Medulla oblongata (tissue), 1 donor: ENCODE measurements around the gene CD79A.

ENCODE experiments used
- DNase-seq: peaks from one replicate; pipeline ENCODE4 v3.0.0-alpha.2; 2015; ENCODE audit errors: extremely low spot score

Gene CD79A

GRCh38 chr19:41876847-41877832 is at the start of gene CD79A:
CD79A (plus strand) TSS chr19:41877279; CDS start chr19:41877305, 26 bp downstream.
- no peak for DNase-seq

GRCh38 chr19:41837981-41838708 is 38.9 kb upstream of the CD79A start:
- no peak for DNase-seq

GRCh38 chr19:41839211-41839610 is 37.9 kb upstream of the CD79A start:
- DNase-seq, result no peak

- no peak for DNase-seq
Measured at GRCh38 chr19:41843371-41843770, 33.7 kb upstream of the CD79A start.

- no peak for DNase-seq
Measured at GRCh38 chr19:41844601-41845000, 32.5 kb upstream of the CD79A start, which contains the start of gene LYPD4. LYPD4 (minus strand) TSS chr19:41844683; CDS start chr19:41839285, 5,398 bp downstream.

- no peak for DNase-seq
Measured at GRCh38 chr19:41845001-41845050, 32.3 kb upstream of the CD79A start, which contains the start of gene DMRTC2. DMRTC2 (plus strand) TSS chr19:41845042; CDS start chr19:41847429, 2,387 bp downstream.

- DNase-seq, result no peak
Measured at GRCh38 chr19:41845051-41845590, 32.0 kb upstream of the CD79A start.

- DNase-seq, result no peak
Measured at GRCh38 chr19:41847351-41848105, 29.6 kb upstream of the CD79A start.

- DNase-seq, result no peak
Measured at GRCh38 chr19:41848666-41849065, 28.4 kb upstream of the CD79A start.

- DNase-seq, result no peak
Measured at GRCh38 chr19:41849067-41849466, 28.0 kb upstream of the CD79A start.

- no peak for DNase-seq
Measured at GRCh38 chr19:41850381-41850780, 26.7 kb upstream of the CD79A start.

- DNase-seq, result no peak
Measured at GRCh38 chr19:41851456-41851855, 25.6 kb upstream of the CD79A start.

GRCh38 chr19:41853344-41853743 is 23.7 kb upstream of the CD79A start:
- DNase-seq, result no peak

- DNase-seq, result no peak
Measured at GRCh38 chr19:41853768-41854167, 23.3 kb upstream of the CD79A start.

- no peak for DNase-seq
Measured at GRCh38 chr19:41859213-41859617, 17.9 kb upstream of the CD79A start.

GRCh38 chr19:41859618-41860418 is 17.3 kb upstream of the CD79A start, which contains the start of gene RPS19:
RPS19 (plus strand) TSS chr19:41860255; CDS start chr19:41860775, 520 bp downstream.
- DNase-seq, result peak; percentile 100

GRCh38 chr19:41860419-41861115 is 16.5 kb upstream of the CD79A start:
- no peak for DNase-seq

GRCh38 chr19:41861116-41861768 is 15.8 kb upstream of the CD79A start:
- DNase-seq, result no peak

- no peak for DNase-seq
Measured at GRCh38 chr19:41861846-41862245, 15.2 kb upstream of the CD79A start.

GRCh38 chr19:41862445-41862986 is 14.6 kb upstream of the CD79A start:
- no peak for DNase-seq
